IMR-90 (cell line): ENCODE measurements around the gene EMSY. TPM values are rescaled to one million over a fixed set of nuclear protein-coding genes. Genes with fewer than 3 reads are reported as not detected.

ENCODE experiments used
- ATAC-seq: fragments of 200-7000 bp; cut with Tn5 transposase; 2 replicates; pipeline ENCODE4 v1.9.1; 2020; ENCODE audit warnings: low read depth, mild to moderate bottlenecking, moderate library complexity
- BruUV-seq: library from RNA; stranded (reverse); fragments of 400-500 nt; replicated peaks from 2 replicates; lab custom pipeline; 2021; lab: Mats Ljungman, UMichigan
- CTCF ChIA-PET: fragments of 300-600 bp; formaldehyde crosslinking; extraction: SDS; loops from one replicate; lab custom pipeline; 2021; ENCODE audit warnings: antibody characterized with exemption; lab: Yijun Ruan, JAX
- POLR2A ChIA-PET: fragments of 300-600 bp; sonication (Branson Sonifier 250); formaldehyde crosslinking; loops from one replicate; lab custom pipeline; 2022; ENCODE audit warnings: antibody characterized with exemption; ENCODE audit not compliant: unreplicated experiment; lab: Charles Lee
- DNase-seq: peaks from one replicate; pipeline ENCODE4 v3.0.0; 2013
- H2AFZ ChIP-seq: replicated peaks from 2 replicates; pipeline ENCODE3; 2013; ENCODE audit warnings: low read length, mild to moderate bottlenecking; ENCODE audit not compliant: poor library complexity
- H2AK5ac ChIP-seq: 2 replicates; pipeline ENCODE4 v1.6.1; 2013; ENCODE audit warnings: low read depth, low read length, inconsistent platforms
- H2AK9ac ChIP-seq: replicated peaks from 2 replicates; pipeline ENCODE3; 2013; ENCODE audit warnings: mild to moderate bottlenecking, low read depth, low read length, moderate library complexity; ENCODE audit not compliant: poor library complexity
- H2BK120ac ChIP-seq: 2 replicates; pipeline ENCODE4 v1.6.1; 2013; ENCODE audit warnings: low read depth, low read length, inconsistent platforms
- H2BK15ac ChIP-seq: 3 replicates; pipeline ENCODE4 v1.6.1; 2013; ENCODE audit warnings: low read depth, low read length, inconsistent platforms
- H2BK20ac ChIP-seq: 2 replicates; pipeline ENCODE4 v1.6.1; 2013; ENCODE audit warnings: low read depth, mild to moderate bottlenecking, inconsistent platforms, low read length, moderate library complexity
- H2BK5ac ChIP-seq: 2 replicates; pipeline ENCODE4 v1.6.1; 2013; ENCODE audit warnings: mild to moderate bottlenecking, low read depth, low read length, inconsistent platforms; ENCODE audit not compliant: poor library complexity, severe bottlenecking
- H3K14ac ChIP-seq: replicated peaks from 2 replicates; pipeline ENCODE4 v1.6.1; 2013; ENCODE audit warnings: low read depth, low read length, inconsistent platforms
- H3K18ac ChIP-seq: 2 replicates; pipeline ENCODE4 v1.6.1; 2013; ENCODE audit warnings: low read depth, low read length, control low read depth
- H3K23ac ChIP-seq: 2 replicates; pipeline ENCODE4 v1.6.1; 2013; ENCODE audit warnings: low read depth, low read length, inconsistent platforms
- H3K27ac ChIP-seq: 2 replicates; pipeline ENCODE4 v1.5.1; 2013; ENCODE audit warnings: mild to moderate bottlenecking, control low read depth, low read length; ENCODE audit not compliant: insufficient read depth
- H3K27me3 ChIP-seq: 2 replicates; pipeline ENCODE4 v1.6.1; 2013; ENCODE audit warnings: low read length; ENCODE audit not compliant: control insufficient read depth, insufficient read depth
- H3K36me3 ChIP-seq: 2 replicates; pipeline ENCODE4 v1.6.1; 2013; ENCODE audit warnings: low read length, mixed read lengths; ENCODE audit not compliant: control insufficient read depth, insufficient read depth
- H3K4ac ChIP-seq: 2 replicates; pipeline ENCODE4 v1.6.1; 2013; ENCODE audit warnings: low read depth, low read length, inconsistent platforms
- H3K4me1 ChIP-seq: 2 replicates; pipeline ENCODE4 v1.6.1; 2013; ENCODE audit warnings: low read length, mixed read lengths; ENCODE audit not compliant: control insufficient read depth, insufficient read depth
- H3K4me2 ChIP-seq: 2 replicates; pipeline ENCODE4 v1.6.1; 2013; ENCODE audit warnings: low read depth, mild to moderate bottlenecking, control low read depth, low read length, moderate library complexity
- H3K4me3 ChIP-seq: 2 replicates; pipeline ENCODE4 v1.5.1; 2013; ENCODE audit warnings: low read depth, mild to moderate bottlenecking, control low read depth, low read length, moderate library complexity; ENCODE audit not compliant: insufficient read depth
- H3K56ac ChIP-seq: 2 replicates; pipeline ENCODE4 v1.6.1; 2013; ENCODE audit warnings: low read length, inconsistent platforms; ENCODE audit not compliant: insufficient read depth; ENCODE audit errors: extremely low read depth
- H3K79me1 ChIP-seq, 2 experiments: 2 replicates each; pipeline ENCODE4 v1.6.1; 2013; ENCODE audit warnings: low read length in 2 of 2, inconsistent platforms in 1 of 2, low read depth in 1 of 2
- H3K9ac ChIP-seq: 2 replicates; pipeline ENCODE4 v1.6.1; 2013; ENCODE audit warnings: low read depth, low read length, control low read depth
- H3K9me1 ChIP-seq: 2 replicates; pipeline ENCODE4 v1.6.1; 2013; ENCODE audit warnings: low read length, inconsistent platforms; ENCODE audit not compliant: insufficient read depth
- H3K9me3 ChIP-seq: 2 replicates; pipeline ENCODE4 v1.6.1; 2013; ENCODE audit warnings: low read length; ENCODE audit not compliant: control insufficient read depth, insufficient read depth
- H4K20me1 ChIP-seq: 2 replicates; pipeline ENCODE4 v1.6.1; 2013; ENCODE audit warnings: low read length, inconsistent platforms; ENCODE audit not compliant: insufficient read depth
- H4K5ac ChIP-seq: 2 replicates; pipeline ENCODE4 v1.6.1; 2013; ENCODE audit warnings: mild to moderate bottlenecking, low read depth, low read length, control low read depth
- H4K8ac ChIP-seq, 2 experiments: 2 replicates each; pipeline ENCODE4 v1.6.1; 2013; ENCODE audit warnings: low read depth in 2 of 2, low read length in 2 of 2, control low read depth in 1 of 2, inconsistent platforms in 1 of 2
- H4K91ac ChIP-seq: 2 replicates; pipeline ENCODE4 v1.6.1; 2013; ENCODE audit warnings: low read depth, low read length, inconsistent platforms; ENCODE audit not compliant: insufficient read depth
- CTCF ChIP-seq: conservative IDR thresholded peaks from 2 replicates; pipeline ENCODE4 v1.5.1; 2012; ENCODE audit warnings: mild to moderate bottlenecking, low read depth, low read length, improper control_type of control experiment
- MAFK ChIP-seq: IDR thresholded peaks from 2 replicates; pipeline ENCODE4 v1.6.1; 2012; ENCODE audit warnings: low read depth, low read length, improper control_type of control experiment
- dilution Hi-C: fragments of 300-500 bp; cut with HindIII; formaldehyde crosslinking; loops from one replicate; pipeline ENCODE4 v1.14.3; 2018; ENCODE audit warnings: low sequenced_read_pairs; ENCODE audit not compliant: unreplicated experiment
- in situ Hi-C: fragments of 300-500 bp; cut with MboI; formaldehyde crosslinking; loops from 3 replicates; pipeline ENCODE4 v1.14.3; 2019; ENCODE audit warnings: low sequenced_read_pairs, inconsistent platforms, mixed read lengths
- intact Hi-C: fragments of 100-400 bp; cut with micrococcal nuclease; formaldehyde crosslinking; loops from 2 replicates; pipeline ENCODE4 v1.10.0; 2022
- polyA plus RNA-seq, 3 experiments: library from polyadenylated mRNA; depleted of rRNA; stranded (reverse); fragments of >200 nt; gene quantifications; 2 replicates each; pipeline ENCODE4 v1.2.3, GENCODE V29; 2012; ENCODE audit warnings: low replicate concordance in 1 of 3
- total RNA-seq: library from RNA; depleted of rRNA; stranded (reverse); fragments of >200 nt; gene quantifications from 2 replicates; pipeline ENCODE4 v1.2.3, GENCODE V29; 2012

EMSY gene
- total and polyA plus RNA-seq, 2 of the 4 experiments (the other 2 are of a cell fraction): 14.1 to 22.0 TPM

DNA sequence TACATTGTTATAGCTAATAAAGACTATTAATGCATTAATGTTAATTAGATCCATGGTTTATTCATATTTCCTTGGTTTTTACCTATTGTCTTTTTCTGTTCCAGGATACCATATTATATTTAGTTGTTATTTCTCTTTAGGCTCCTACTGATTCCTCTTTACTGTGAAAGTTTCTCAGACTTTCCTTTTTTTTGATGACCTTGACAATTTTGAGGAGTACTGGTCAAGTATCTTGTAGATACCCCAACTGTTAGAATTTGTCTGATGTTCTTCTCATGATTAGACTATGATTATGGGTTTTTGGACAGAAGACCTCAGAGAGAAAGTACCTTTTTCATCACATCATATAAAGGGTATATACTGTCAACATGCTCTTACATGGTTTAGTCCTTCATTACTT, 26.6 kb downstream of the EMSY start:
- Histone ChIP-seq H3K56ac (no peak overlapping the region), H3K9me1 (peaks cover 5% of the 10 kb centered on the region; the same call in 1 of the 2 replicates), H4K8ac (no peak overlapping the region), H3K36me3 (peaks cover 11% of the 10 kb centered on the region), H3K18ac (no peak overlapping the region), H4K91ac (no peak overlapping the region), H2BK120ac (no peak overlapping the region), H2AFZ (no peak overlapping the region), H2AK9ac (no peak overlapping the region), H3K79me1 (peaks cover 5 to 10% of the 10 kb centered on the region in 2 experiments; a peak in 3 of 4 replicates), H3K27me3 (no peaks in the 10 kb centered on the region), H3K14ac (no peak overlapping the region), H4K5ac (no peak overlapping the region), H4K20me1 (no peaks in the 10 kb centered on the region), H3K4me2 (no peak overlapping the region), H2BK15ac (no peak overlapping the region), H2AK5ac (no peak overlapping the region), H3K23ac (no peak overlapping the region), H3K9me3 (no peaks in the 10 kb centered on the region), H3K27ac (no peak overlapping the region), H3K4me3 (no peak overlapping the region), H2BK5ac (no peak overlapping the region), H3K4me1 (no peaks in the 10 kb centered on the region), H3K9ac (no peak overlapping the region), H3K4ac (no peak overlapping the region), H2BK20ac (no peak overlapping the region)
- no peak for ATAC-seq
- ChIA-PET CTCF (no interaction called here), POLR2A (no interaction called here)
- dilution Hi-C loops: no loop called here
- no peak for DNase-seq
- TF ChIP-seq MAFK: peak; percentile 84
- TF ChIP-seq CTCF: no peak
- intact Hi-C loops: no loop called here
- in situ Hi-C loops: no loop called here
- no TSS peak for BruUV-seq
